Adrenal gland (tissue), 12 donors: ENCODE measurements around the gene LRP2. TPM values are rescaled to one million over a fixed set of nuclear protein-coding genes. Genes with fewer than 3 reads are reported as not detected.

ENCODE experiments used
- DNase-seq, 7 donors: peaks; one replicate each; pipeline ENCODE4 v3.0.0-alpha.2; 2019 to 2020
- H3K27ac ChIP-seq, 5 donors: fragments of 200-600 bp; sonication (generic) in 4 of 5; 1 replicate in 3 of 5; 2 replicates in 2 of 5; pipeline versions ENCODE4 v1.5.1 to v1.8.0; 2016 to 2020; ENCODE audit warnings: mild to moderate bottlenecking in 1 of 5
- H3K27me3 ChIP-seq: fragments of 200-600 bp; 2 replicates; pipeline ENCODE4 v1.8.0; 2021
- H3K36me3 ChIP-seq, 2 donors: fragments of 200-600 bp; replicated peaks in 1 of 2; 1 replicate in 1 of 2; 2 replicates in 1 of 2; pipeline versions ENCODE4 v1.5.1 to v1.8.0; 2018 to 2022
- H3K4me1 ChIP-seq, 2 donors: fragments of 200-600 bp; replicated peaks in 1 of 2; 1 replicate in 1 of 2; 2 replicates in 1 of 2; pipeline versions ENCODE4 v1.5.1 to v1.8.0; 2018 to 2021
- H3K4me3 ChIP-seq, 4 donors: fragments of 200-600 bp; sonication (generic) in 3 of 4; one replicate each; pipeline ENCODE4 v1.5.1; 2016 to 2018
- H3K9me3 ChIP-seq, 3 donors: fragments of 200-600 bp; sonication (generic) in 1 of 3; replicated peaks in 1 of 3; 1 replicate in 2 of 3; 2 replicates in 1 of 3; pipeline versions ENCODE4 v1.5.1 to v1.8.0; 2016 to 2021
- POLR2A ChIP-seq, 2 donors: fragments of 450-650 bp; IDR thresholded peaks; one replicate each; pipeline ENCODE4 v1.6.1; 2017; ENCODE audit warnings: antibody characterized with exemption in 2 of 2, mild to moderate bottlenecking in 2 of 2, moderate library complexity in 1 of 2
- WGBS, 4 donors: extraction: QIAGEN DNeasy Blood & Tissue Kit in 2 of 4; methylation state at CpG; one replicate each; pipeline versions ENCODE4 v1.1.5 to v1.1.7; 2013 to 2017; 5-methylcytosine and 5-hydroxymethylcytosine counted together
- intact Hi-C, 2 donors: fragments of 100-400 bp; cut with DNase I; formaldehyde crosslinking; loops; one replicate each; pipeline versions ENCODE4 v1.14.1 to v1.15.0; 2022 to 2023
- polyA plus RNA-seq, 3 donors: library from polyadenylated mRNA; stranded (reverse); fragments of 200-250 nt in 2 of 3; fragments of 350-450 nt in 1 of 3; fragmentation: Illumina TruSeq in 1 of 3; extraction: RNeasy Lipid Tissue Mini Kit (QIAGEN cat#74804) in 1 of 3; gene quantifications; one replicate each; pipeline ENCODE4 v1.2.3, GENCODE V29; 2013 to 2014
- total RNA-seq, 9 donors: library from RNA; depleted of rRNA in 4 of 9; stranded (reverse); fragments of >200 nt in 4 of 9; fragments of 120-200 nt in 1 of 9; fragmentation: NEBNext Ultra II Directional in 1 of 9; extraction: Animal tissue kit (Norgen Biotek cat#: 25700) in 1 of 9; gene quantifications; one replicate each; pipeline versions ENCODE4 v1.1.0 to v1.2.4, GENCODE V29; 2013 to 2023
- TF ChIP-seq, protein P1 (sequence below), 6 experiments: fragments of 450-650 bp in 4 of 6; fragments of 200-600 bp in 2 of 6; sonication (generic) in 1 of 6; IDR thresholded peaks; 1 replicate in 5 of 6; 2 replicates in 1 of 6; pipeline versions ENCODE4 v1.5.1 to v1.8.0; 2016 to 2021; ENCODE audit warnings: antibody characterized with exemption in 6 of 6, mild to moderate bottlenecking in 2 of 6, moderate library complexity in 1 of 6
- donor health status: healthy with polysubstance abuse.
- donor health status: Bipolar disorder and iron deficiency.
- donor health status: DM: yes; HTN: yes; CAD: no.
- donor health status: DM: no; HTN: no; CAD: no.
- donor health status: DM: no; HTN: no; CAD: no.
- donor health status: DM: yes; HTN: yes; CAD: no.

LRP2 gene
- total and polyA plus RNA-seq, 12 donors = 0.04 to 0.43 (median 0.10) TPM; not detected in 8

DNA sequence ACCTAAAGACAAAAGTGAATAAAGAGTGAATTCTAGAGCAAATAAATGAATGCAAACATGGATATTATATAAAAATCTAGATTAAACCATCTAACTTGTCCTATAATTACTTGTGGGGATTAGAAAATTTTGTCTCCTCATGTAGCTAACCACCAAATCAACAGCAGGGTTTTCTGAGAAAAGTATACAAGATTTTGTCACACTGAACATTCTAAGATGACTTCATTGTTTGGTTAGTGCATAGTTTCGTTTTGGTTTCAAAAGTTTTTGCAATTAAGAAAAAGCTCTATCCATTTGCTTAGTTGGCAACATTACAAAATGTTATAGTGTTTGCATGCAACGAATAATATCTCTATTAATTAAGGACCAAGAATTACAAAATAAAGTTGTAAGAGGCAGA is 125.0 kb downstream of the LRP2 start:
- Histone ChIP-seq H3K4me3 (no peak overlapping the region), H3K27ac (no peak overlapping the region), H3K36me3 (no peaks in the 10 kb centered on the region), H3K27me3 (no peaks in the 10 kb centered on the region), H3K4me1 (no peaks in the 10 kb centered on the region), H3K9me3 (no peaks in the 10 kb centered on the region)
- 40 to 56% (median 45%) methylated on average over 2 of the region's 2 CpGs for WGBS, 4 donors
- DNase-seq = no peak
- TF ChIP-seq, protein P1, sequence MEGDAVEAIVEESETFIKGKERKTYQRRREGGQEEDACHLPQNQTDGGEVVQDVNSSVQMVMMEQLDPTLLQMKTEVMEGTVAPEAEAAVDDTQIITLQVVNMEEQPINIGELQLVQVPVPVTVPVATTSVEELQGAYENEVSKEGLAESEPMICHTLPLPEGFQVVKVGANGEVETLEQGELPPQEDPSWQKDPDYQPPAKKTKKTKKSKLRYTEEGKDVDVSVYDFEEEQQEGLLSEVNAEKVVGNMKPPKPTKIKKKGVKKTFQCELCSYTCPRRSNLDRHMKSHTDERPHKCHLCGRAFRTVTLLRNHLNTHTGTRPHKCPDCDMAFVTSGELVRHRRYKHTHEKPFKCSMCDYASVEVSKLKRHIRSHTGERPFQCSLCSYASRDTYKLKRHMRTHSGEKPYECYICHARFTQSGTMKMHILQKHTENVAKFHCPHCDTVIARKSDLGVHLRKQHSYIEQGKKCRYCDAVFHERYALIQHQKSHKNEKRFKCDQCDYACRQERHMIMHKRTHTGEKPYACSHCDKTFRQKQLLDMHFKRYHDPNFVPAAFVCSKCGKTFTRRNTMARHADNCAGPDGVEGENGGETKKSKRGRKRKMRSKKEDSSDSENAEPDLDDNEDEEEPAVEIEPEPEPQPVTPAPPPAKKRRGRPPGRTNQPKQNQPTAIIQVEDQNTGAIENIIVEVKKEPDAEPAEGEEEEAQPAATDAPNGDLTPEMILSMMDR (IDR thresholded peaks at IDR 0.05) = no peak
- no peak for TF ChIP-seq POLR2A (IDR thresholded peaks at IDR 0.05)
- intact Hi-C loops = no loop called here

DNA sequence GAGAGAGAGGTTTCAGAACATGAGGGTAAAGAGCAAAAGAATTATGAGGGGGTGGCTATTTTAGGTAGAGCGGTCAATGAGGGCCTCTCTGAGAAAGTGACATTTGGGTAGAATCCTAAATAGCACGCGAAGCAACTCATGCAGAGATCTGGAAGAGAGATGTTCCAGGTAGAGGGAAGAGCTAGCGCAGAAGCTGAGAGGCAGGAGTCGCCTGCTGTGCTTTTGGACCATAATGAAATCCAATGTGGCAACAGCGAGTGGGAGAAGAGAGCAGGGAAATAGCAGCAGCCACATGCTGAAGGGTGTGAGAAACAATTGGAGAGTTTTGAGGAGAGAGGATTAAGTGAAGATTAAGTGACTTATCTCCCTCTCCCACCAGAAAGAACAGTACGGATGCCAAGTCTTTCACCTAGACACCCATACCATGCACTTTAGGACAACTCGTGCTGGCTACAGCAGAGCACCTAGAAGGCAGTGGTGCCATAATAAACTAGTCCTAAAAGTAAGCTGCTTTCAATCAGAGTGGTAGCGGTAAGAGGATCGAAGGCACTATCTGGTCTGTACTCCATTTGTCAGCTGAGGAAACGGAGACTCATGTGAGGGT is 129.7 kb downstream of the LRP2 start:
- Histone ChIP-seq H3K4me3 (no peak overlapping the region), H3K27me3 (no peaks in the 10 kb centered on the region), H3K27ac (no peak overlapping the region), H3K9me3 (no peaks in the 10 kb centered on the region), H3K4me1 (no peaks in the 10 kb centered on the region), H3K36me3 (no peaks in the 10 kb centered on the region)
- TF ChIP-seq, protein P1 (IDR thresholded peaks at IDR 0.05) = no peak
- no peak for TF ChIP-seq POLR2A (IDR thresholded peaks at IDR 0.05)
- intact Hi-C loops = no loop called here
- no peak for DNase-seq
- 79 to 91% (median 85%) methylated on average over 11 of the region's 11 CpGs for WGBS, 4 donors

DNA sequence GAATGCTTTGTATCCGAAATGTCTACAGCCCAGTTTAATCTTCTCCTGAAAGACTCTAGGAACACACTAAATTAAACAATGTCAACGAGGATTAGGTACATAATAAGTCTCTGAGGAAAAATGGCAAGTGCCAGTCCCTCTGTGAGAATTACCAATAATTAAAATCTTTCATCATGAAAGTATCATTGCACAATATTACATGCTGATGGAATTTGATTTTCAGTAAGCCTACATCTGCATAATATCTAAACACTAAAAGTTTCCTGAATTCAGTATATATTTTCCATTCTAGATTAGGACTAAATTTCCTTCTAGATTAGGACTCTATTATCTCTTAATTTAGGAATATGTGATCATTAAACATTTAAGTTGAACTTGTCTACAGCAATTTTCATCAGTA is 132.1 kb downstream of the LRP2 start:
- DNase-seq = no peak
- no peak overlapping the region for H3K27ac ChIP-seq
- no peak overlapping the region for H3K4me3 ChIP-seq
- no peaks in the 10 kb centered on the region for H3K36me3 ChIP-seq
- TF ChIP-seq, protein P1 (IDR thresholded peaks at IDR 0.05) = no peak
- no peak for TF ChIP-seq POLR2A (IDR thresholded peaks at IDR 0.05)
- no peaks in the 10 kb centered on the region for H3K4me1 ChIP-seq
- H3K27me3 ChIP-seq = no peaks in the 10 kb centered on the region
- intact Hi-C loops = no loop called here
- H3K9me3 ChIP-seq = no peaks in the 10 kb centered on the region
- 45 to 70% (median 61%) methylated on average over 2 of the region's 2 CpGs for WGBS, 4 donors

DNA sequence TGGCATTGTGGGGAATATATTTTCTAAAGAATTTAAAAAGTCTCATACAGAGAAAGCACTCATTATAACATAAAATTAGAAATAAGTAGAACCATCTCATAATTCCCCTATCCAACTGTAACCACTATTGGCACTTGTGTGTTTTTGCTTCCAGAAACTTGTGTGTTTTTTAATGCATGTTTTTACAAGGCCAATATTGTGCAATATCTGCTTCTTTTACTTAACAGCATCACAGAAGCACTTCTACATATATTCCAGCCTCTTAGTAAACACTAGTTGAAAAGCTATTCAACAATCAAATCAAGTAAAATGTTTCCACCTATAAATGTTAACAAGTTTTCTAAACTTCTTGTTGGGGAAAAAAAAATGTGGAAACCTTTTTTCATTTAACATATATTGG is 132.7 kb downstream of the LRP2 start:
- no peaks in the 10 kb centered on the region for H3K9me3 ChIP-seq
- H3K36me3 ChIP-seq = no peaks in the 10 kb centered on the region
- TF ChIP-seq, protein P1 (IDR thresholded peaks at IDR 0.05) = no peak
- TF ChIP-seq POLR2A (IDR thresholded peaks at IDR 0.05) = no peak
- H3K4me1 ChIP-seq = no peaks in the 10 kb centered on the region
- no peak overlapping the region for H3K4me3 ChIP-seq
- intact Hi-C loops = no loop called here
- H3K27ac ChIP-seq = no peak overlapping the region
- DNase-seq = no peak
- no peaks in the 10 kb centered on the region for H3K27me3 ChIP-seq
